NB4 (cell line): ENCODE results near the gene SCO1.

Experiments used
- CTCF ChIP-seq: IDR thresholded peaks from one replicate; pipeline ENCODE4 v1.5.1; 2012; ENCODE audit warnings: low read depth, low read length
- MYC ChIP-seq: IDR thresholded peaks from 2 replicates; pipeline ENCODE4 v1.6.1; 2011; ENCODE audit warnings: low read depth, low read length
- POLR2A ChIP-seq: IDR thresholded peaks from 2 replicates; pipeline ENCODE4 v1.6.1; 2011; ENCODE audit warnings: mild to moderate bottlenecking; ENCODE audit not compliant: insufficient read length; ENCODE audit errors: extremely low read depth

GRCh38 chr17:10663231-10663630 lies 34.1 kb downstream of the SCO1 start:
- TF ChIP-seq MYC (no peak), CTCF (no peak), POLR2A (no peak)
